Measurements from ENCODE around the gene OR9A2. TPM values are rescaled to one million over a fixed set of nuclear protein-coding genes. Genes with fewer than 3 reads are reported as not detected.

The OR9A2 gene
- total RNA-seq, 2 experiments from 2014 or later, result 0.30 TPM; not detected in 1

- Mint-ChIP-seq H3K36me3 (no peaks in the 10 kb centered on the region), H3K4me3 (no peak overlapping the region), H3K9me3 (no peaks in the 10 kb centered on the region), H3K27ac (no peak overlapping the region), H3K27me3 (peaks cover 11% of the 10 kb centered on the region), H3K4me1 (no peaks in the 10 kb centered on the region)
- POLR2A ChIA-PET, result no interaction called here
- ATAC-seq (ENCODE audit: low read depth) (no peak), DNase-seq (no peak)
Measured at GRCh38 chr7:143013473-143013872, 13.5 kb downstream of the OR9A2 start.

- no peaks in the 10 kb centered on the region for H3K36me3 Mint-ChIP-seq
- H3K27ac Mint-ChIP-seq, result no peak overlapping the region
- H3K4me1 Mint-ChIP-seq, result peaks cover 2% of the 10 kb centered on the region
- H3K9me3 Mint-ChIP-seq, result no peaks in the 10 kb centered on the region
- ATAC-seq (ENCODE audit: low read depth), result no peak
- no peak for DNase-seq
- H3K4me3 Mint-ChIP-seq, result no peak overlapping the region
- POLR2A ChIA-PET, result no interaction called here
- peaks cover 14% of the 10 kb centered on the region for H3K27me3 Mint-ChIP-seq
Measured at GRCh38 chr7:143012409-143012808, 14.5 kb downstream of the OR9A2 start.

GRCh38 chr7:143012001-143012400, 14.9 kb downstream of the OR9A2 start:
- Mint-ChIP-seq H3K9me3 (no peaks in the 10 kb centered on the region), H3K36me3 (no peaks in the 10 kb centered on the region), H3K4me1 (peaks cover 2% of the 10 kb centered on the region), H3K27ac (no peak overlapping the region), H3K27me3 (peaks cover 14% of the 10 kb centered on the region), H3K4me3 (no peak overlapping the region)
- POLR2A ChIA-PET, result no interaction called here
- ATAC-seq (ENCODE audit: low read depth), result no peak
- no peak for DNase-seq

GRCh38 chr7:143008007-143008901, 18.7 kb downstream of the OR9A2 start:
- POLR2A ChIA-PET, result no interaction called here
- Mint-ChIP-seq H3K27ac (no peak overlapping the region), H3K9me3 (no peaks in the 10 kb centered on the region), H3K4me3 (no peak overlapping the region), H3K36me3 (no peaks in the 10 kb centered on the region), H3K4me1 (peaks cover 4% of the 10 kb centered on the region), H3K27me3 (peaks cover 5% of the 10 kb centered on the region)
- ATAC-seq (ENCODE audit: low read depth) (peak; percentile 84), DNase-seq (peak; percentile 86)

- peaks cover 8% of the 10 kb centered on the region for H3K4me1 Mint-ChIP-seq
- H3K9me3 Mint-ChIP-seq, result no peaks in the 10 kb centered on the region
- no peak overlapping the region for H3K27ac Mint-ChIP-seq
- no peak for ATAC-seq (ENCODE audit: low read depth)
- H3K36me3 Mint-ChIP-seq, result no peaks in the 10 kb centered on the region
- POLR2A ChIA-PET, result no interaction called here
- H3K27me3 Mint-ChIP-seq, result peaks cover 6% of the 10 kb centered on the region
- no peak overlapping the region for H3K4me3 Mint-ChIP-seq
- DNase-seq, result no peak
Measured at GRCh38 chr7:143005632-143006260, 21.2 kb downstream of the OR9A2 start.

GRCh38 chr7:143003393-143004051, 23.4 kb downstream of the OR9A2 start:
- peaks cover 8% of the 10 kb centered on the region for H3K4me1 Mint-ChIP-seq
- DNase-seq, result no peak
- no peaks in the 10 kb centered on the region for H3K36me3 Mint-ChIP-seq
- POLR2A ChIA-PET, result interaction anchor here (1.4 to 1.5 kb wide), 2 partner anchors 212 to 701 kb away, joined by 3 to 4 read pairs; no protein-coding TSS in a partner anchor
- H3K27me3 Mint-ChIP-seq, result peaks cover 9% of the 10 kb centered on the region
- H3K9me3 Mint-ChIP-seq, result no peaks in the 10 kb centered on the region
- H3K4me3 Mint-ChIP-seq, result peak overlapping the region; percentile 82
- peak overlapping the region; percentile 79 for H3K27ac Mint-ChIP-seq
- ATAC-seq (ENCODE audit: low read depth), result peak; percentile 71

- Mint-ChIP-seq H3K27me3 (peaks cover 7% of the 10 kb centered on the region), H3K36me3 (no peaks in the 10 kb centered on the region), H3K4me3 (peak overlapping the region; percentile 82), H3K9me3 (no peaks in the 10 kb centered on the region), H3K4me1 (peaks cover 8% of the 10 kb centered on the region), H3K27ac (no peak overlapping the region)
- POLR2A ChIA-PET, result interaction anchor here (1.4 to 1.5 kb wide), 2 partner anchors 212 to 700 kb away, joined by 3 to 4 read pairs; no protein-coding TSS in a partner anchor
- DNase-seq (no peak), ATAC-seq (ENCODE audit: low read depth) (no peak)
Measured at GRCh38 chr7:143002898-143003297, 24.0 kb downstream of the OR9A2 start.

- ATAC-seq (ENCODE audit: low read depth) (no peak), DNase-seq (no peak)
- Mint-ChIP-seq H3K27ac (no peak overlapping the region), H3K36me3 (no peaks in the 10 kb centered on the region), H3K9me3 (no peaks in the 10 kb centered on the region), H3K27me3 (peaks cover 5% of the 10 kb centered on the region), H3K4me3 (no peak overlapping the region), H3K4me1 (peaks cover 6% of the 10 kb centered on the region)
- POLR2A ChIA-PET, result interaction anchor here (1.5 kb wide), 1 partner anchor 213 kb away, joined by 4 read pairs; no protein-coding TSS in a partner anchor
Measured at GRCh38 chr7:143002106-143002505, 24.8 kb downstream of the OR9A2 start.

- H3K27me3 Mint-ChIP-seq, result peaks cover 3% of the 10 kb centered on the region
- no peak overlapping the region for H3K4me3 Mint-ChIP-seq
- POLR2A ChIA-PET, result no interaction called here
- no peaks in the 10 kb centered on the region for H3K36me3 Mint-ChIP-seq
- H3K9me3 Mint-ChIP-seq, result no peaks in the 10 kb centered on the region
- ATAC-seq (ENCODE audit: low read depth) (no peak), DNase-seq (no peak)
- H3K27ac Mint-ChIP-seq, result no peak overlapping the region
- H3K4me1 Mint-ChIP-seq, result peaks cover 6% of the 10 kb centered on the region
Measured at GRCh38 chr7:143000648-143001047, 26.3 kb downstream of the OR9A2 start.

GRCh38 chr7:142999793-143000192, 27.1 kb downstream of the OR9A2 start:
- peaks cover 6% of the 10 kb centered on the region for H3K4me1 Mint-ChIP-seq
- DNase-seq, result no peak
- H3K36me3 Mint-ChIP-seq, result no peaks in the 10 kb centered on the region
- H3K27me3 Mint-ChIP-seq, result peaks cover 3% of the 10 kb centered on the region
- H3K9me3 Mint-ChIP-seq, result no peaks in the 10 kb centered on the region
- POLR2A ChIA-PET, result no interaction called here
- H3K4me3 Mint-ChIP-seq, result no peak overlapping the region
- no peak for ATAC-seq (ENCODE audit: low read depth)
- no peak overlapping the region for H3K27ac Mint-ChIP-seq

- H3K4me1 Mint-ChIP-seq, result peaks cover 6% of the 10 kb centered on the region
- H3K9me3 Mint-ChIP-seq, result no peaks in the 10 kb centered on the region
- H3K4me3 Mint-ChIP-seq, result no peak overlapping the region
- POLR2A ChIA-PET, result no interaction called here
- H3K27ac Mint-ChIP-seq, result no peak overlapping the region
- H3K27me3 Mint-ChIP-seq, result peaks cover 7% of the 10 kb centered on the region
- no peaks in the 10 kb centered on the region for H3K36me3 Mint-ChIP-seq
- ATAC-seq (ENCODE audit: low read depth) (no peak), DNase-seq (no peak)
Measured at GRCh38 chr7:142998966-142999365, 28.0 kb downstream of the OR9A2 start.

- Mint-ChIP-seq H3K4me1 (no peaks in the 10 kb centered on the region), H3K4me3 (no peak overlapping the region), H3K9me3 (no peaks in the 10 kb centered on the region), H3K27me3 (peaks cover 9% of the 10 kb centered on the region), H3K27ac (no peak overlapping the region), H3K36me3 (no peaks in the 10 kb centered on the region)
- ATAC-seq (ENCODE audit: low read depth), result no peak
- POLR2A ChIA-PET, result no interaction called here
- DNase-seq, result no peak
Measured at GRCh38 chr7:142997456-142997989, 29.4 kb downstream of the OR9A2 start.

GRCh38 chr7:142992427-142992826, 34.5 kb downstream of the OR9A2 start:
- Mint-ChIP-seq H3K4me3 (no peak overlapping the region), H3K9me3 (no peaks in the 10 kb centered on the region), H3K36me3 (no peaks in the 10 kb centered on the region), H3K27me3 (peaks cover 14% of the 10 kb centered on the region), H3K27ac (no peak overlapping the region), H3K4me1 (no peaks in the 10 kb centered on the region)
- DNase-seq (no peak), ATAC-seq (ENCODE audit: low read depth) (no peak)
- POLR2A ChIA-PET, result no interaction called here
